K562 (cell line): Measurements from ENCODE around the gene TNNT2. TPM values are rescaled to one million over a fixed set of nuclear protein-coding genes. Genes with fewer than 3 reads are reported as not detected.
A peak's percentile ranks its signal among the peaks of the same experiment; 100 is the strongest.

ENCODE experiments used
- ATAC-seq: fragments of 200-7000 bp; cut with Tn5 transposase; 3 replicates; pipeline ENCODE4 v1.9.1; 2020; ENCODE audit warnings: moderate library complexity
- BruUV-seq: library from RNA; stranded (reverse); fragments of 400-500 nt; replicated peaks from 2 replicates; lab custom pipeline; 2021; lab: Mats Ljungman, UMichigan
- CTCF ChIA-PET: fragments of 300-600 bp; formaldehyde crosslinking; extraction: SDS; loops from one replicate; lab custom pipeline; 2021; ENCODE audit warnings: low intra/inter-chr PET ratio; lab: Yijun Ruan, JAX
- POLR2A ChIA-PET: fragments of 300-600, 350-650 bp; sonication (Branson Sonifier 250); formaldehyde crosslinking; extraction: SDS; loops from one replicate; lab custom pipeline; 2021; ENCODE audit warnings: antibody characterized with exemption, inconsistent platforms; lab: Yijun Ruan, JAX
- DNase-seq, 4 experiments: peaks; one replicate each; pipeline versions ENCODE4 v3.0.0 to v3.0.0-alpha.2; 2011 to 2018; ENCODE audit warnings: low spot score in 3 of 4, mixed read lengths in 3 of 4; ENCODE audit errors: extremely low read depth in 1 of 4
- FAIRE-seq: peaks from 2 replicates; lab custom pipeline; 2011; peaks lifted over from hg19 to GRCh38; lab: Jason Lieb, UNC
- H2AFZ ChIP-seq: 2 replicates; pipeline ENCODE4 v1.6.0; 2011; ENCODE audit warnings: low read depth, low read length, control low read depth, inconsistent platforms
- H3K27ac ChIP-seq: fragments of 200-600 bp; 3 replicates; pipeline ENCODE4 v1.8.0; 2011; ENCODE audit warnings: low read depth, mild to moderate bottlenecking, control low read depth, inconsistent platforms, low read length, moderate library complexity, mixed read lengths; ENCODE audit errors: extremely low read depth
- H3K27me3 ChIP-seq, 2 experiments: fragments of 300-600 bp in 1 of 2; 2 replicates in 1 of 2; 3 replicates in 1 of 2; pipeline versions ENCODE4 v1.6.0 to v1.8.0; 2011; ENCODE audit warnings: inconsistent platforms in 2 of 2, low read length in 2 of 2, mild to moderate bottlenecking in 1 of 2, mixed read lengths in 1 of 2, moderate library complexity in 1 of 2; ENCODE audit not compliant: control insufficient read depth in 2 of 2, insufficient read depth in 2 of 2
- H3K36me3 ChIP-seq: fragments of 300-600 bp; 3 replicates; pipeline ENCODE4 v1.8.0; 2011; ENCODE audit warnings: mild to moderate bottlenecking, low read length, inconsistent platforms; ENCODE audit not compliant: control insufficient read depth, insufficient read depth
- H3K4me1 ChIP-seq, 2 experiments: fragments of 200-600 bp in 1 of 2; replicated peaks in 1 of 2; 2 replicates in 1 of 2; 3 replicates in 1 of 2; pipeline versions ENCODE4 v1.5.1 to v1.8.0; 2011; ENCODE audit warnings: inconsistent platforms in 2 of 2, low read length in 2 of 2, mild to moderate bottlenecking in 1 of 2, mixed read lengths in 1 of 2, moderate library complexity in 1 of 2; ENCODE audit not compliant: control insufficient read depth in 2 of 2, insufficient read depth in 2 of 2
- H3K4me2 ChIP-seq: 2 replicates; pipeline ENCODE4 v1.6.1; 2011; ENCODE audit warnings: low read length, control low read depth, inconsistent platforms, mixed read lengths; ENCODE audit not compliant: insufficient read depth
- H3K4me3 ChIP-seq: fragments of 200-600 bp; sonication (generic), shearing (Covaris generic); 2 replicates; pipeline ENCODE4 v1.5.1; 2016; ENCODE audit warnings: control low read depth, inconsistent platforms
- H3K79me2 ChIP-seq: fragments of 200-600 bp; 3 replicates; pipeline ENCODE4 v1.8.0; 2011; ENCODE audit warnings: low read length, inconsistent platforms; ENCODE audit not compliant: control insufficient read depth, insufficient read depth
- H3K9ac ChIP-seq, 2 experiments: 2 replicates each; pipeline versions ENCODE4 v1.6.0 to v1.6.1; 2011; ENCODE audit warnings: low read depth in 2 of 2, low read length in 2 of 2, control low read depth in 1 of 2, inconsistent platforms in 1 of 2, mild to moderate bottlenecking in 1 of 2, mixed read lengths in 1 of 2; ENCODE audit not compliant: insufficient read depth in 1 of 2
- H3K9me1 ChIP-seq: one replicate; pipeline ENCODE4 v1.6.0; 2011; ENCODE audit warnings: inconsistent platforms, mild to moderate bottlenecking, low read length, moderate library complexity; ENCODE audit not compliant: control insufficient read depth, insufficient read depth
- H3K9me3 ChIP-seq: replicated peaks from 2 replicates; pipeline ENCODE4 v1.5.1; 2011; ENCODE audit warnings: low read depth, low read length, inconsistent platforms; ENCODE audit not compliant: control insufficient read depth, insufficient read depth
- H4K20me1 ChIP-seq: replicated peaks from 2 replicates; pipeline ENCODE4 v1.6.1; 2011; ENCODE audit warnings: low read length, inconsistent platforms, mixed read lengths; ENCODE audit not compliant: control insufficient read depth, insufficient read depth
- BHLHE40 ChIP-seq: IDR thresholded peaks from 2 replicates; pipeline ENCODE4 v1.6.1; 2011; ENCODE audit warnings: low read length, improper control_type of control experiment
- ELF4 ChIP-seq: fragments of 450-650 bp; formaldehyde crosslinking; IDR thresholded peaks from 2 replicates; pipeline ENCODE4 v1.4.0; 2022; ENCODE audit warnings: missing genetic modification characterization
- KDM4B ChIP-seq, 2 experiments: fragments of 450-650 bp in 1 of 2; sonication (generic) in 1 of 2; IDR thresholded peaks; 2 replicates each; pipeline ENCODE4 v1.6.1; 2016 to 2017; ENCODE audit warnings: borderline replicate concordance in 2 of 2, antibody characterized with exemption in 1 of 2, low read depth in 1 of 2, mild to moderate bottlenecking in 1 of 2
- SMC3 ChIP-seq: conservative IDR thresholded peaks from 2 replicates; pipeline ENCODE4 v1.6.1; 2011; ENCODE audit warnings: low read depth, low read length, improper control_type of control experiment; ENCODE audit not compliant: insufficient read depth
- U2AF2 ChIP-seq: fragments of 200-400 bp; formaldehyde crosslinking; optimal IDR thresholded peaks from 2 replicates; pipeline ENCODE3; 2017; ENCODE audit warnings: low read depth, mild to moderate bottlenecking, low read length
- XRCC5 ChIP-seq: fragments of 200-400 bp; formaldehyde crosslinking; IDR thresholded peaks from 2 replicates; pipeline ENCODE4 v1.6.1; 2017; ENCODE audit warnings: low read depth, mild to moderate bottlenecking, low read length
- ZFP36 ChIP-seq: fragments of 150-350 bp; IDR thresholded peaks from 2 replicates; pipeline ENCODE4 v1.6.1; 2018; ENCODE audit warnings: low read length, low read depth; ENCODE audit not compliant: partially characterized antibody
- WGBS: fragments of 100-300 bp; shearing (Covaris generic); methylation state at CpG from one replicate; pipeline ENCODE4 v1.1.6; 2016; ENCODE audit warnings: low coverage, mixed read lengths; ENCODE audit not compliant: insufficient coverage; ENCODE audit errors: missing lambda C conversion rate; 5-methylcytosine and 5-hydroxymethylcytosine counted together
- in situ Hi-C: fragments of 300-500 bp; cut with MboI; formaldehyde crosslinking; loops from 4 replicates; pipeline ENCODE4 v1.15.0; 2018; ENCODE audit warnings: inconsistent platforms, mixed read lengths
- intact Hi-C: fragments of 100-400 bp; cut with micrococcal nuclease; formaldehyde crosslinking; loops from 2 replicates; pipeline ENCODE4 v1.14.2; 2022
- polyA plus RNA-seq, 8 experiments: library from polyadenylated mRNA; depleted of rRNA in 4 of 8; stranded (reverse) in 5 of 8; unstranded in 3 of 8; fragments of >200 nt; fragmentation: Nextera tagmentation in 2 of 8; fragmentation: Illumina TruSeq in 1 of 8; extraction: Ambion mirVana in 2 of 8; extraction: Trizol in 1 of 8; gene quantifications; 2 replicates each; pipeline versions ENCODE4 v1.2.1 to v1.2.3, GENCODE V29; 2011 to 2014; ENCODE audit warnings: inconsistent platforms in 1 of 8, missing spikeins in 1 of 8
- total RNA-seq, 7 experiments: library from RNA; depleted of rRNA in 6 of 7; stranded (reverse); fragments of >200 nt in 6 of 7; fragmentation: Illumina TruSeq in 2 of 7; extraction: Trizol in 2 of 7; gene quantifications; 2 replicates each; pipeline versions ENCODE4 v1.2.1 to v1.2.3, GENCODE V29; 2011 to 2021; ENCODE audit warnings: low replicate concordance in 1 of 7
- TF ChIP-seq, protein P1 (sequence below): fragments of 450-650 bp; formaldehyde crosslinking; conservative IDR thresholded peaks from 2 replicates; pipeline ENCODE4 v1.4.0; 2022; ENCODE audit warnings: mild to moderate bottlenecking, missing genetic modification characterization

Gene TNNT2
- total and polyA plus RNA-seq, 9 of the 15 experiments (the other 6 are each of a cell fraction or from before 2014, with no cell fraction given): not detected

- TF ChIP-seq, protein P1, sequence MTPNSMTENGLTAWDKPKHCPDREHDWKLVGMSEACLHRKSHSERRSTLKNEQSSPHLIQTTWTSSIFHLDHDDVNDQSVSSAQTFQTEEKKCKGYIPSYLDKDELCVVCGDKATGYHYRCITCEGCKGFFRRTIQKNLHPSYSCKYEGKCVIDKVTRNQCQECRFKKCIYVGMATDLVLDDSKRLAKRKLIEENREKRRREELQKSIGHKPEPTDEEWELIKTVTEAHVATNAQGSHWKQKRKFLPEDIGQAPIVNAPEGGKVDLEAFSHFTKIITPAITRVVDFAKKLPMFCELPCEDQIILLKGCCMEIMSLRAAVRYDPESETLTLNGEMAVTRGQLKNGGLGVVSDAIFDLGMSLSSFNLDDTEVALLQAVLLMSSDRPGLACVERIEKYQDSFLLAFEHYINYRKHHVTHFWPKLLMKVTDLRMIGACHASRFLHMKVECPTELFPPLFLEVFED: 0 out of 2 replicates have a peak, but pooled peaks have one; percentile 14
- TF ChIP-seq ELF4 (no peak), SMC3 (peak; percentile 66), U2AF2 (no peak), XRCC5 (0 out of 2 replicates have a peak, but pooled peaks have one; percentile 48), BHLHE40 (0 out of 2 replicates have a peak, but pooled peaks have one; percentile 15)
Measured at GRCh38 chr1:201348211-201348566, 29.3 kb downstream of the TNNT2 start (continued).

GRCh38 chr1:201347498-201348210 is 29.8 kb downstream of the TNNT2 start:
- no peak for ATAC-seq
- no peaks in the 10 kb centered on the region for H3K79me2 ChIP-seq

More at GRCh38 chr1:201347498-201348210, 29.8 kb downstream of the TNNT2 start:
- H3K4me3 ChIP-seq: no peak overlapping the region
- no peaks in the 10 kb centered on the region for H3K4me1 ChIP-seq
- POLR2A ChIA-PET: interaction anchor here (0.6 to 1.9 kb wide), 9 partner anchors 17 to 211 kb away, joined by 3 to 6 read pairs (median 3); no protein-coding TSS in a partner anchor
- no peak overlapping the region for H3K4me2 ChIP-seq
- CTCF ChIA-PET: interaction anchor here (0.7 to 1.7 kb wide), 4 partner anchors 14 to 165 kb away, joined by 3 to 7 read pairs (median 5); no protein-coding TSS in a partner anchor
- H3K36me3 ChIP-seq: no peaks in the 10 kb centered on the region
- in situ Hi-C loops: no loop called here
- DNase-seq: no peak
- TF ChIP-seq ZFP36: peak; percentile 12
- no peak for TF ChIP-seq KDM4B (IDR thresholded peaks at IDR 0.05; ENCODE audit: borderline replicate concordance in 2 of 2, low read depth in 1 of 2)
- no peak for FAIRE-seq
- no peak overlapping the region for H2AFZ ChIP-seq
- H3K27ac ChIP-seq: no peak overlapping the region
- WGBS: under 1% methylated on average over 7 of the region's 7 CpGs
- no peaks in the 10 kb centered on the region for H3K9me1 ChIP-seq
- peaks cover 0 to 44% of the 10 kb centered on the region in 2 experiments; a peak in 2 of 5 replicates for H3K27me3 ChIP-seq
- BruUV-seq: no TSS peak
- H3K9ac ChIP-seq: no peak overlapping the region
- H3K9me3 ChIP-seq: no peaks in the 10 kb centered on the region
- intact Hi-C loops: loop anchor here (1.0 to 5.0 kb wide), 2 partner anchors 61 to 95 kb away; no protein-coding TSS in a partner anchor
- H4K20me1 ChIP-seq: peaks cover 19% of the 10 kb centered on the region
